HG03558 (cell line): Measurements from ENCODE around the gene GMFB.
"Not testable (repeated sequence)": the region's sequence is repeated elsewhere in the genome, so short reads cannot be mapped to it uniquely, and the experiment has no call there.

ENCODE experiments used
- ATAC-seq: cut with Tn5 transposase; IDR thresholded peaks from one replicate; pipeline ENCODE4 v1.9.1; 2021; ENCODE audit warnings: moderate number of reproducible peaks; ENCODE audit not compliant: unreplicated experiment; ENCODE audit errors: extremely low read depth

Gene GMFB

DNA sequence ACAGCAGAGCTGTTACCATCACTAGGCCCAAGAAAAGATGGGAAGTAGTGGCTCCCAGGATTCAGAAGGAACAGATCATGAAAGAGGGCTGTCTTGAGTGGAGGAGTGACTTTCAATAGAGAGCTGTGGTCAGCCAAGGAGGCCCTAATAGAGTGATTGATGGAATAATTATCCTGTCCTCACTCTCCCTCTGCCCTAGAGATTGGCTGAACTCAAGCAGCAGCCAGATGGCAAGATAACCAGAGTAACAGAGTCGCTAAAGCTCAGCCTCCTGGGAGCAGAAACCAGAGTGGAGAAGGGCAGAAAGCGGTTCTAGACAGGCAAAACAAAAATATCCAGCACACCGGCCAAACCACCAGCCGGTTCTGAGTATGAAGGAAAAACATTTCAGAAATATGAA lies 23.1 kb downstream of the GMFB start:
- ATAC-seq = no peak

DNA sequence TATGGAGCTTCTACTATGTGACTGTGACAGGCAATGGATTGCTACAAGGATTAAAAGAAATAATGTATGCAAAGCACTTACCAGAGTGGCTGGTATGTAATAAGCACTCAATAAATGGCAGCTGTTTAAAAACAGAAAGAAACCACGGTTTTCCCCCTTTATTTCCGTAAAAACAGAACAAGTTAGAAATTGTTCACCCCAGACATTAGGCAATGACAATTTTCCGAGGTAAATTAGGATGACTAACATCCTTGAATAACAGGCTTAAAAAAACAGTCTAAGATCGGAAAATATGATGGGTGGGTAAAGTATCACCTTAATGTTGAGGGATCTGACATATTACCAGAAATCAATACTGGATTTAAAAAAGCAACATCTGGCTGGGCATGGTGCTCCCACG lies 26.7 kb downstream of the GMFB start:
- ATAC-seq = no peak

DNA sequence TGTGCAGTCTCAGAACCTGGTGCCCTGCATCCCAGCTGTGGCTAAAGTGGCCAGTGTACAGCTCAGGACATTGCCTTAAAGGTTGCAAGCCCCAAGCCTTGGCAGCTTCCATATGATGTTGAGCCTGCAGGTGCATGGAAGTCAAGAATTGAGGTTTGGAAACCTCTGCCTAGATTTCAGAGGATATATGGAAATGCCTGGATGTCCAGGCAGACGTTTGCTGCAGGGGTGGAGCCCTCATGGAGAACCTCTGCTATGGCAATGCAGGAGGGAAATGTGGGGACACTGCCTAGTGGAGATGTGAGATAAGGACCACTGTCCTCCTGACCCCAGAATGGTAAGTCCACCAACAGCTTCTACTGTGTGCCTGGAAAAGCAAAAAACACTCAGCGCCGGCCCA lies 29.7 kb downstream of the GMFB start:
- no peak for ATAC-seq

DNA sequence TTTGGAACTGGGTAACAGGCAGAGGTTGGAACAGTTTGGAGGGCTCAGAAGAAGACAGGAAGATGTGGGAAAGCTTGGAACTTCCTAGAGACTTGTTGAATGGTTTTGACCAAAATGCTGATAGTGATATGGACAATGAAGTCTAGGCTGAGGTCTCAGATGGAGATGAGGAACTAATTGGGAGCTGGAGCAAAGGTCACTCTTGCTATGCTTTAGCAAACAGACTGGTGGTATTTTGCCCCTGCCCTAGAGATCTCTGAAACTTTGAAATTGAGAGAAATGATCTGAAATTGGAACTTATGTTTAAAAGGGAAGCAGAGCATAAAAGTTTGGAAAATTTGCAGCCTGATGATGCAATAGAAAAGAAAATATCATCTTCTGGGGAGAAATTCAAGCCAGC lies 30.2 kb downstream of the GMFB start:
- ATAC-seq = not testable (repeated sequence)

DNA sequence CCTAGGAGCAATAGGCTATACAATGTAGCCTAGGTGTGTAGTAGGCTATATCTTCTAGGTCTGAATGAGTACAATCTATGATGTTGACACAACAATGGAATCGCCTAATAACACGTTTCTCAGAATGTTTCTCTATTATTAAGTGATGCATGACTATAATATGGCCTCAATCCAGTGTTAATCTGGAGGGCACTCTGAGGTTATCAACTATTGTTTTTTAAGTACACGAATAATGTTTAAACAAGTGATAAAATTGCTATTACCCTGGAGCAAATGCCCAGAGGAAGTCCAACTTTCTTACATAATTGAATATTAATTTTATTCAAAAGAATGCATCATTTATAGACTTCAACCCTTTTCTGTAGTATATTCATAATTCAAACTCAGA lies 31.2 kb downstream of the GMFB start:
- no peak for ATAC-seq

DNA sequence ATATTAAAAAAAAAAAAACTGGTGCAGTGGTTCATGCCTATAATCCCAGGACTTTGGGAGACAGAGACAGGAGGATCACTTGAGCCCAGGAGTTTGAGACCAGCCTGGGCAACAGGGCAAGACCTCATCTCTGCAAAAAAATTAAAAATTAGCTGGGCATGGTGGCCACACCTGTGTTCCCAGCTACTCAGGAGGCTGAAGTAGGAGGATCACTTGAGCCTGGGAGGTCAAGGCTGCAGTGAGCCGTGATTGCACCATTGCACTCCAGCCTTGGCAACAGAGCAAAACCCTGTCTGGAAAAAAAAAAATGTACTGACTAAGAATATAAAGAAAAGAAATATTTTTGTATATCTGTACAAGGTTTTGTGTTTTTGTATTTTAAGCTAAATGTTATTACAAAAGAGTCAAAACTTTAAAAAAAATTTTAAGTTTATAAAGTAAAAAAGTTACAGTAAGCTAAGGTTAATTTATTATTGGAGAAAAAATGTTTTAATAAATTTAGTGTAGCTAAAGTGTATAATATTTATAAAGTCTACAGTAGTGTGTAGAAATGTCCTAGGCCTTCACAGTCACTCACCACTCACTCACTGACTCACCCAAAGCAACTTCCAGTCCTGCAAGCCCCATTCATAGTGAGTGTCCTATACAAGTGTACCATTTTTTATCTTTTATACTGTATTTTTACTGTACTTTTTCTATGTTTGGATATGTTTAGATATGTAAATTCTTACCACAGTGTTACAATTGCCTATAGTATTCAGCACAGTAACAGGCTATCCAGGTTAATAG lies 31.8 kb downstream of the GMFB start:
- not testable (repeated sequence) for ATAC-seq

DNA sequence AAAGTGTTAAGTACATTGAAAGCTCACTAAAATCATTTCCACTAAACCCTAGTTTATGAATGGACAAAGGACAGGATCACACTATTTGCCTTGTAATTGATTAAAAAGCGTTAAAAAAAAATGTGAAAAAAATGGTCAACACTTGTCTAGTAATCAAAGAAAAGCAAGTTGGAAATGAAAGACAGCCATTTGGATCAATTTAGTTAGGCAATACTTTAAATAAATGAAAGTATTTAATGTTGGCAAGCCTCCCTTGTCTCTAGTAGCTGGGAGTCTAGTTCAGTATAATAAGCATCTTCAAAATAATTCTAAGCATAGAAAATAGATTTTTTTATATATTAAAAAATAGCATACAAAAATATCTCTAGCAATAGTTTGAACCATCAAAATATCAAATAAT lies 33.4 kb downstream of the GMFB start:
- ATAC-seq = no peak

DNA sequence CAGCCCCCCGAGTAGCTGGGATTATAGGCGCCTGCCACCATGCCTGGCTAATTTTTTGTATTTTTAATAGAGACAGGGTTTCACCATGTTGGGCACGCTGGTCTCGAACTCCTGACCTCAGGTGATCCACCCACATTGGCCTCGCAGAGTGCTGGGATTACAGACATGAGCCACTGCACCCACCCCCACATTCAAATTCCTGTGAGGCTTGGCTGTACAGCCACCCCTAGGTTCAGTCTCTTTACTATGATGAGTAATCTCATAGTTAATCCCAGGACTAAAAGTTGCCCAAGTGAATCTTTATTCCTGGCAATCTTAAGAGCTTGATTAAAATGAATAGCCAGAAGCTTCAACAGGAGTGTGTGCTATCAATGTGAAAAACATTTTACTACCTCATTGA lies 34.8 kb downstream of the GMFB start:
- ATAC-seq = not testable (repeated sequence)

DNA sequence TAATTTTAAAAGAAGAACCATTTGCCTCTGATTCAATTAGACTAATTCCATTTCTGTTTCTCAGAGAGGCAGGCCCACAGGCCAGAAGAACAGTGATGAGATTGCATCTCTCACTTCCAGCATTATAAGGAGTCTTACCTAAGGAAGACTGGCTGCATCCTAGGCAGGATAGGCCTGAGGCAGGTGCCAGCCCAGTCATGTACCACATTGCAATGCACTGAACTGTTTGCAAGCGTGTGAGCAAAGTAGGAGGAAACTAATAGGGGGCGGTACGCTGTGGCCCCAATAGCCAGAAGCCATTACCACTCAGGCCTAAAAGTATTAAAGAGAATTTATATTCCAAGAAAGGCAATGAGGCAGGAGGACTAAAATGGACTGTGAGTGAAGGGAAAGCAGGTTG lies 35.5 kb downstream of the GMFB start:
- no peak for ATAC-seq

DNA sequence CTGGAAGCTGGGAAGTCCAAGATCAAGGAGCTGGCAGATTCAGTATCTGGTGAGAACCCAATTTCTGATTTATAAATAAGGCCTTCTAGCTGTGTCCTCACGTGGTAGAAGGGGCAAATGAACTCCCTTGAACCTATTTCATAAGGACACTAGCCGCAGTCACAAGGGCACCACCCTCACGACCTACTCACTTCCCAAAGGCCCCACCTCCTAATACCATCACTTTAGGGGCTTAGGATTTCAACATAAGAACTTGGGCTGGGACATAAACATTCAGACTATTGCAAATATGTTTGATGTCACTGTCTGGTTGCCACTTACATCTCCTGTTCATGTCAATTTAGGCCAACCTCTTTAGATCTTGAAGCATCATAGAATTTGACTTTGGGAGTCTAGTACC lies 36.8 kb downstream of the GMFB start:
- no peak for ATAC-seq

DNA sequence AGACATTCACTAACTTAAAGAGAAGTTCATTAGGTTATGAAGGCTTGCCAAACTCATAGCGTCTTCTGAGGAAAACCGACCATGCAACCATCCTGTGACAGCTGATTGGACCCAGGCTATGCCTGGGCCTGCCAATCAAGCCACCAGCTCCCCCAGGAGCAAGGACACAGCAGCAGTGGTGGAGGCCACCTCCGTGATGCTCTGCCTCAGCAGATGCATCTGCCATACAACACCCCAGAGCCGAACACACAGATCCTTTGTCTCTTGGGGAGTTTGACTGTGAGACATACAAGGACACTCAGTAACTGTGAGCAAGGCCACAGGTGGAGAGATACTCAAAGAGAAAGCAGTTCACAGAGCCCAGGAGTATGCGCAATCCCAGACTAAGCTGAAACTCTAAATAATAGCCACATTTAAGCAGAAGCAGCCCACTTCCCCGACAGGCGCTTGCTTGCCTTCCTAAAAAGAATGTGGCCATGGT lies 37.6 kb downstream of the GMFB start:
- ATAC-seq = no peak

DNA sequence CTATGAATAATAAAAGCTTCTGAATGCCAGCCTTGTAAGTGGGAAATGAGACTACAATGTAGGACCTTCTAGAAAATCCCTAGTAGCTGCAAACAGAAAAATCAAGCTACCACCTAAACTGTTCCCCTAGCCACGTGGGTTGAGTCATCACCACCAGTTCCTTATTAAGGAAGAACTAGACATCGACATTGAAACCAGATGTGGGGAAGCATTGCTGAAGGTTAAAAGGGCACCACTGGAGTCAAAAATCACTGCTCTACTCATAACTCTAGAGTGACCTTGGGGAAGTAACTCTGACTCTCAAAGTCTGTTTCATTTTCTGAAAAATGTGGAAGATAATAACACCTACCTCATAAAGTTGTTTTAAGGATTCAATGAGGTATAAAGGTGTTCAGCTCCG lies 38.2 kb downstream of the GMFB start:
- ATAC-seq = peak; percentile 65

DNA sequence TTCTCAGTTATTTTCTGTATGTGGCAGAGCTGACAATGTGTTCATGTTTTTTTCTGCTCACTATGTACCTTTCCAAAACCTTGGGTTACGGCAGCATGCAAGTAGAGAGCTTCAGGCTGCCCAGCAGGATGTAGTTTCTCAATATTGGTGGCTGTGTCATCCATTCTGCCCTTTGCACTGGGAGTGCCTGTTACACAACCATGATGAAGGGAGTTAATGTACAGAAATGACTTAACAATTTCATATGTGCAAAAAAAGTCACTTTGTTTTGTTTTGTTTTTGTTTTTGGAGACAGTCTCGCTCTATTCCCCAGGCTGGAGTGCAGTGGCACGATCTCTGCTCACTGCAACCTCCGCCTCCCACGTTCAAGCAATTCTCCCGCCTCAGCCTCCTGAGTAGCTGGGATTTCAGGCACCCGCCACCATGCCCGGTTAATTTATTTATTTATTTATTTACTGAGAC lies 41.5 kb downstream of the GMFB start:
- ATAC-seq = no peak

DNA sequence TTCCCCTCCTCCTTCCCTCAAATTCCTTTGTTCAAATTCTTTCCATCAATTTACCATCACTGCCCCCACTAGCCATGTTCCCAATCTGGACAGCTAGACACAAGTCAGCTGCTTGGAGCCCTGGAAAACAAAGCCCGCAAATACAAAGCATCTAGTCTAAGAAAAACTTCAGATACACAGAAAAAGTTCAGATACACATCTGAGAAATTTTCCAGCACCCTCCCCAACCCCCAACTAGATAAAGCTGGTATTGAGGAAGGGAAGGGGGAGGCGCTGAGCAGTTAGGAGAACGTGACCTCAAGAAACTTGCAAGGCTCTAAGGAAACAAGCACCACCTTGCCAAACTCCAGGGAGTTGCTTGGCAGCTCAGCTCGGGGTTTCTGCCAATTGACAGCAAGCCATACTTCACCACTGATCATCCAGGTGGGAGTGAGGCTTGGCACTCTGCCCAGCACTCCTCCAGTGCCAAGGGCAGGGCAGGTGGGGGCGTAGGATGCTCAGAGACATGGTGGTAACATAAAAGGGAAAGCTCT lies 42.6 kb downstream of the GMFB start:
- no peak for ATAC-seq

DNA sequence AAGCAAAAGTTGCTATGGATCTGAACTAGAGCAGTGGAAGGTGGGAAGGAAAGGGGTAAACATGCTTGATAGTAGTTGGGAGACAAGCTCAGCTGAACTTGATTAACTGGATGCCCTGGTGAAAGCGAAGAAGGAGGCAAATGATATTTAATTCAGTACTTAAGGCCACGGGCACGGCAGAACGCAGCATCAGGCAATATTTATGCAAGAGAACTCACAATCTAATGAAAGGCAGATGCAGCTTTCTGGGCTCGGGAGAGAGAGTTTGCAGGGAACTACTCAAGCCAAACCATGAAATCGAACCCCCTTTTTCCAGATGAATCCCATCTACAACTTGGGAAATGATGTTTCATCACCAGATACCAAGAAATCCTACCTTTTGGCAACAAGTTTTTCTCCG lies 44.1 kb downstream of the GMFB start:
- no peak for ATAC-seq

DNA sequence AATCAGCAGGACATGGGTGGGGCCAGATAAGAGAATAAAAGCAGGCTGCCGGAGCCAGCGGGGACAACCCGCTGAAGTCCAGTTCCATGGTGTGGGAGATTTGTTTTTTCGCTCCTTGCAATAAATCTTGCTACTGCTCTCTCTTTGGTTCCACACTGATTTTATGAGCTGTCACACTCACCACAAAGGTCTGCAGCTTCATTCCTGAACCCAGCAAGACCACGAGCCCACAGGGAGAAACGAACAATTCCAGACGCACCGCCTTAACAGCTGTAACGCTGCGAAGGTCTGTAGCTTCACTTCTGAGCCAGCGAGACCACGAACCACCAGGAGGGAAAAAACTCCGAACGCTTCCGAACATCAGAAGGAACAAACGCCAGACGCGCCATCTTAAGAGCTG lies 44.8 kb downstream of the GMFB start:
- ATAC-seq = no peak

DNA sequence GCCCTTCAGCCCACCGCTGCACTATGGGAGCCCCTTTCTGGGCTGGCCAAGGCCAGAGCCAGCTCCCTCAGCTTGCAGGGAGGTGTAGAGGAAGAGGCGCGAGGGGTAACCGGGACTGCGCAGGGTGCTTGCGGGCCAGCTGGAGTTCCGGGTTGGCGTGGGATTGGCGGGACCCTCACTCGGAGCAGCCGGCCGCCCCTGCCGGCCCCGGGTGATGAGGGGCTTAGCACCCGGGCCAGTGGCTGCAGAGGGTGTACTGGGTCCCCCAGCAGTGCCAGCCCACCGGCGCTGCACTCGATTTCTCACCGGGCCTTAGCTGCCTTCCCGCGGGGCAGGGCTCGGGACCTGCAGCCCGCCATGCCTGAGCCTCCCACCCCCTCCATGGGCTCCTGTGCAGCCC lies 45.8 kb downstream of the GMFB start:
- not testable (repeated sequence) for ATAC-seq

DNA sequence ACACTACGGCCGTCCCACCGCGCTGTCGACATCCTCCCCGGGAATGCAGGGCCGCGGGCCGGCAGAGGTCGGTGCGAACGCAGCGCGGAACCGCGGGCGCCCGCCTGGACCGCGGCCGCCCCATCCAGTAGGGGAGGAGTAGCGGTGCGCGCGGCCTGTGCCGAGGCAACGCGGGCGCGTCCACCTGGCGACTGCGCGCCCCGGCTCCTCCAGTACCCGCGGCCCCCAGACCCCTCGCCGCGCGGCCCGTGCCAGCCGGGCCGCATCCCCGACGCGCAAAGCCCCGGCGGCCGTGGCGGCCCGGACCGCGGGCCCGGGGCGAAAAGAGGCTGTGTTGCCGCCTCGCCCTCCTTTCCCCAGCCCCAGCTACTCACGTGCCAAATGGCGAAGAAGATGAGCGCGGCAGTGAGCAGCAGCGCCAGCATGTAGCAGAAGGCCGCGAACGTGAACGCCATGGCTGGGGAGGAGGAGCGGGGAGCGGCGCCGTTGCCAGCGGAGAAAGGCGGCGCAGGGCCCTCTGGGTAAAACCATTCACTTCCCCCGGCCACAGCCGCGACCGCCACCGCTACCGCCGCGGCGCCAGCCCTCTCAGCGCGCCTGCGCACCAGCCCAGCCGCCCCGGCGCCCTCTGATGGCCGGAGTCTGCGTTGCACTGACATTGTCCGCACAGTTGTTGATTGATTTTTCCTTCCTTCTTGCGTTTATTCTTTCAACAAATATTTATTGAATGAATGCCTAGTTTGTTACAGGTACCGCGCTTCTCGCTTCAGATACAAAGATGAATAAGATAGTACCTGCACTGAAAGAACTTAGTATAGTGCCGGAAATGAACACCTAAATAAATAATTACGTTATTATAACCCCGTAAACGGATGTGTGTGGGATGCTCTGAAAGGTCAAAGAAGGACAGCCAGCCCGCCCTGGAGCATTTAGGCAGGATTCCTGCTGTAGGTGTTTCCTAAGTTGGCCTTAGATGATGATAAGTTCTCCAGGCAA lies 47.6 kb downstream of the GMFB start, which contains the start of gene CNIH1:
Gene CNIH1, minus strand, starts transcription at position 502 of the 996 bp plus-strand sequence. Its CDS starts 47 bp downstream, at position 455.
- peak; percentile 80 for ATAC-seq

DNA sequence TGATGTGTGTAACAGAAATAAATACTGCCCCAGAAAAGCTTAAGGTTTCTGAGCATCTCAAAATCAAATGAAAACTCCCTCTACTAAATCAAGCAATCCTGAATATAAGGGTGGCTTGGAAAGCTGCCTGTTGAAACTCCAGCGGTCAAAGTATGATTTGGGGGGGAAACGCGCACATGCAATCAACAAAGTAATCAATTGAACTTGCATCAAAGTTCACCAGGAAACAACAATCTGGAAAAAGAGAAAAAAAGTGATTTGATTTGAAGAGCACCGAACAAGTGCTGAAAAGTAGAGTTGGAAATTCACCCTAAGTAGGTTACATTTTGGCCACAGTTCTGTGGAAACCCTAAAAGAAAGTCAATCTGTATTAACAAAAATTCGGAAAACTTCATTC lies 48.3 kb downstream of the GMFB start:
- no peak for ATAC-seq

DNA sequence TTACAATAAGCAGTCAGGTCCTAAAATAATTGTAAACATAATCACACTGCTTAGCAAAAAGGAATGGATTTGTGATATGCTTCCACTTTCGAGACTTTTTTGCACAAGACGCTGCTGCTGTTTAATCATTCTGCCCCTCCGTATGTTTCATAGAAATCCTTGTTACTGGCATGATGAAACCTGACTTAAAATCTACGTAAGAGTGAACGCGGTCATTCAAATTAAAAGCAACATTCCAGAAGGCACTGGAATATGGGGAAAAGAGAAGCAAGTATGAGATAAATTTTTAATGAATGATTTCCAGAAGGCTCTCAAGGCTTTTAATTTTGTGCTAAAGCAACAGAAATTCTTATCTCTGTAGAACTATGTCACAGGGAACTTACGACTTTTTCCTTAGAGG lies 48.7 kb downstream of the GMFB start:
- no peak for ATAC-seq

DNA sequence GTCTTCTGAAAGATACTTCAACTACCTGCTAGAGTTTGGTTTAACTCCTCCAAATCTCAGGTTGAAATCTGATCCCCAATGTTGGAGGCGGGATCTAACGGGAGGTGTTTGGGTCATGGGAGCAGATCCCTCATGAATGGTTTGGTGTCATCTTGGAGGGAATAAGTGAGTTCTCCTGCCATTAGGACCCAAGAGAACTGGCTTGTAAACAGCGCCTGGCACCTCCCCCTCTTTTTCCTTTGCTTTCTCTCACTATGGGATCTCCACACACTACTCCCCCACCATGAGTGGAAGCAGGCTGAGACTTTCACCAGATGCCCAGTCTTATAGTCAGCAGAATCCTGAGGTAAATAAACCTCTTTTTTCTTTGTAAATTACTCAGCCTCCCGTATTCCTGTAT lies 50.1 kb downstream of the GMFB start:
- no peak for ATAC-seq
